ENCODE results near the gene TNK2.

The TNK2 gene

DNA sequence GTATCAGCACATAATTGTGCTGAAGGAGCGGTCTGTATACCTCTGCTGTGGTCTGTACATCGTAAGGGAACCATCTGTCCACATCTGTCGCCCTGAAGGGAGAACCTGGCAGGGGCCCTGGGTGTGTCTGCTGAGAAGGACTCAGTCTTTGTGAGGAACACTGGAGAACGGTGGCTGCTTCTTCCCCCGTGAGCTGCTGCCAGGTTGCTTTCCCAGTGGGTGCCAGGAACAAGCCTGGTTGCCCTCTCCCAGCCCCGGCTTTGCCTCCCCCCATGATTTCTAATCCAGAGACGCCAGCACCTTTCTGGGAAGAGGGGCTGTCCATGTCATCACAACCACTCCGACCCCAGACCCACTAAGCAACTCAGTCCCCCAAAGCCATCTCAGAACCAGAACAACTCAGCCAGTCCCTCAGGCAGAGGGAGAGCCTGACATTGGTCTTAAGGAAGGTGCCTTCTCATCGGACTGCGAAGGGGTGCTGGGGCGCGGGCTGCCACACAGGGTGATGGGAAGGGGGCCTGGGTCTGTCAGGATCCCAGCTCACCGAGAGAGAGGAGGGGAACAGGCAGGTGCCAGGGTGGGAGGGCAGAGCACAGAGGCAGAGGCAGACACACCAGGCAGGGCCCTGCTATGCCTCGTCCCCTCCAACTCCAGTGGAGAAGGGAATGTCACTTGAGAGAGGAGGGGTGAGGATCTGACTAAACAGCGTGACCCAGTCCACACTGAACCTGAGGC lies 8.5 kb downstream of the TNK2 start:
- DNase-seq (ENCODE audit: low read depth), result no peak

- DNase-seq (ENCODE audit: low read depth), result no peak
These were observed 10.4 kb downstream of the TNK2 start for GRCh38 chr3:195897853-195898415.

GRCh38 chr3:195897081-195897852 lies 11.1 kb downstream of the TNK2 start:
- no peak for DNase-seq (ENCODE audit: low read depth)

DNA sequence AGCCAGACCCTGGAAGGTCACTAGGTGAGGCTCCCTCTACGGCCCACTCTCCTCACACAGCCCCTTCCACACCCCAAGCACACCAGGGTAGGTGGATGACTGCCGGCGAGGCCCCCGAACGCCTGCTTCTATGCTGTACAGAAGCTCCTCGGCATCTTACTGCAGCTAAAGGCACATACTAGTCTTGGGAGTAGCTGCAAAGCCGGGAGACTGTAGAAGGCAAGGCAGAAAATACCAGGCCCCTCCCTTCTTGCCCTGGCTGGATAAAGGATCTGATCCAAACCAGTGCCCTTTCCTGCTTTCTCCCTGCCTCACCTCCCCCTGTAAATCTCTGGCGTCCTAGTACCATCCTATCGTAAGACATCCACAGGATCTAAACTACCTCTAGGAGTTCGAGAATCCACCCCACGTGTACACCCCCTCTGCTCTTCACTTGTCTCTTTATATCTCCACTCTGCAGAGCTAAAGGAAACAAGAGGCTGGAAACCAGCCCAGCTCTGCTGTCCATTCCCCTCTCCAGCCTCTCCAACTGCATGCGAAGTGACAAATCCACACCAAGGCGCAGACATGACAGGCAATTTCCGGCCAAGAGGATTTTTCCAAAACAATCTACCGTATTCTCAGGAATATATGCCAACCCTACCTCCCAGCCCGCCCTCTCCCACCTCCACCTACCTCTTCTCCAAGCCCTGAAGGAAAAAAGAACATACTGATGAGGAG lies 11.8 kb downstream of the TNK2 start:
- no peak for DNase-seq (ENCODE audit: low read depth)

DNA sequence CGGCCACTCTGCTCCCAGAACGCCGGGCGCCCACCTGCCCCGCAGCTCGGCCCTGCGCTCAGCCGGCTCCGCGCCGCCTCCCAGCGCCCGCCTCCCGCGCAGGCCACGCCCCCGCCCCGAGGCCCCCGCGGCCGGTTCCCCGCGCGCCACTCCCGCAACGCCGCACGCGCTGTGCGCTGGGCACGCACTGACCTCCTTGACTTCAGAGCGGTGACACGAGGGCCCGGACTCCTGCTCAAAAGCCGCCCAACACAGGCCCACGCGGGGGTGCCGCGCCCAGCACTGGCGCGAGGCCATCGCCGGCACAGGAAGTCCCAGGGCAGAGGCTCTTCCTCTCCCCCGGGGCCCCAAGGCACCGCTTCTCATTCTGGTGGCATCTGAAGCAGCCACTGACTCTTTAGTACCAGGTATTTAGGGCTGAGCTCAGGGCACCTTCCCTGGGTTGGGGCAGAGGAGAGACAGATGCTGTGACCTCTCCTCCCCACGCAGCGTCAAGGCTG lies 12.4 kb downstream of the TNK2 start:
- DNase-seq (ENCODE audit: low read depth), result no peak

DNA sequence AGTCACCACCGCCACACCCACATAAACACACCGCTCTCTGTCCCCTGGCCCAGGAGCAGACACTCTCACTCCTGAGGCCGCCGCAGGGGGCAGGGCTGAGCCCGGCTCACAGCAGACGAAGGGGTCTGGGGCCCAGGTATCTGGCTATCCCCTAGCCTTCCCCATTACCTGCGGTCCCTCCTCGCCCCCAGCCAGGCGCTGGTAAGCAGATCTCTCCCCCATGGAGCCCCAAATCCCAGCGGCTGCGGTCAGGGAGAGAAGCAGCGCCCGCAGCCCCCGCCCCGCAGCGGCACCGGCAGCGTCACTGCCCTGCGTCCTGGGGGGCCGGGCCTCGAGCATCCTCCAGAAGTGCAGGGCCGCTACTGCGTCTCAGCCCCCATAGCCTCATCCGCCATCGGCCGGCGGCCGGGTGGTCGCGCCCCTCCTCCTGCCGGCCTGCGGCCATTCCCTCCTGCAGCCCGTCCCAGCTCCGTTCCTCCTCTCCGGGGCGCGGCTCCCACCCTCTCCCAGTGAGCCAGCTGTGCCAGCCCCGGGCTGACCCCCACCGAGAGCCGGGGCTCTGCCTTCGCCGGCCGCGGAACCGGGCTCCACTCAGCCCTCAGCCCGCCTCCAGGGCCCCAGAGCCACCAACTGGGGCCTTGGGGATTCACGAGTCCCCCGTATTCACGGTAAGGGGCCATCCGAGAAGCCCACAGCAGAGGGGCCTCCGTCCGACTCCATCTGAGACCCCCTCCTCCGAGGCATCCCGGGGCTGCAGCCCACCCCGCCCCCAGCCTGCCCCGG lies 13.1 kb downstream of the TNK2 start:
- no peak for DNase-seq (ENCODE audit: low read depth)

DNA sequence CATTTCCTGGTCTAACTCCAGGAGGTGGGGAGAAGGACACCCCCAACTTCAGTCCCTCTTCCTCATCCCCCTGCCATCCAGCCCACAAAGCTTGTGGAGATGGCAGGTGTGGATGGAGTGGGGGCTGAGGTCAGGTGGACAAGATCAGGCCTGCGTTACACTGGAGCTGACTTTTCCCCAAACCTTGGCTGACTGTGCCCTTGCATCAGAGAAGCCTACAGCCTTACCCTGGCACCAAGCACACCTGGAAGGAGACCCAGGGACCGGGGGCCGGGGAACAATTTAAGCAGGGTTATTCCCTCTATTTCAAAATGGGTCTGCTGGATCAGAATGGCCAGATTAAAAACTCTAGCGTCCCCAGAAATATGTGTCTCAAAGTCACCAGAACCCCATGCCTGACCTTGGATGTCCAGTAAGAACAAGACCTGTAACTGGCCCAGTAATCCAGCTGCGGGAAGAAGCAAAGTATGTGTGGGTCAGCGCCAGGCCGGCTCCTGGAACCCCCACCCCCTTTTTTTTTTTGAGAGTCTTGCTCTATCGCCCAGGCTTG lies 14.4 kb downstream of the TNK2 start:
- DNase-seq (ENCODE audit: low read depth), result no peak

GRCh38 chr3:195893516-195893915 lies 14.8 kb downstream of the TNK2 start:
- DNase-seq (ENCODE audit: low read depth), result no peak

- no peak for DNase-seq (ENCODE audit: low read depth)
These were observed 15.3 kb downstream of the TNK2 start for GRCh38 chr3:195893044-195893395.

- DNase-seq (ENCODE audit: low read depth), result no peak
These were observed 16.0 kb downstream of the TNK2 start for GRCh38 chr3:195892105-195893043.

- DNase-seq (ENCODE audit: low read depth), result no peak
These were observed 16.8 kb downstream of the TNK2 start for GRCh38 chr3:195891431-195892104.

GRCh38 chr3:195889870-195890295 lies 18.5 kb downstream of the TNK2 start:
- DNase-seq (ENCODE audit: low read depth), result no peak

- no peak for DNase-seq (ENCODE audit: low read depth)
These were observed 19.1 kb downstream of the TNK2 start for GRCh38 chr3:195888981-195889869.

GRCh38 chr3:195888311-195888761 lies 20.0 kb downstream of the TNK2 start:
- no peak for DNase-seq (ENCODE audit: low read depth)

DNA sequence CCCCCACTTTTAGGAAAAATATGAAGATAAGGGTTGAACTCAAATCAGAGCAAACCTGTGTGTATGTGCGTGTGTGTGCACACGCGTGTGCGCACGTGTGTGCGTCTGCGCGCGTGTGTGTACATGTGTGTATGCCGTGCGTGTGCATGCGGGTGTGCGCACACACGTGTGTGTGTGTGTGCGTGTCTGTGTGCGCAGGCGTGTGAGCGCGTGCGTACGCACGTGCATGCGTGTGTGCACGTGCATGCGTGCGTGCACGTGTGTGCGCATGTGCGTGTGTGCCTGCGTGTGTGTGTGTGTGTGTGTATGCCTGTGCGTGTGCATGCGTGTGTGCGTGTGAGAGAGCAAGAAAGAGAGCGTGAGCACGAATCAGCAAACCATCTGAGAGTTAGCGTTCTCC lies 20.7 kb downstream of the TNK2 start:
- no peak for DNase-seq (ENCODE audit: low read depth)

- DNase-seq (ENCODE audit: low read depth), result no peak
These were observed 21.9 kb downstream of the TNK2 start for GRCh38 chr3:195886181-195887141.

Measured in non-pigmented ciliary epithelial cell (primary cell).